ENCODE data around the gene OR11G2. TPM values are rescaled to one million over a fixed set of nuclear protein-coding genes. Genes with fewer than 3 reads are reported as not detected.
"Not testable (repeated sequence)": the region's sequence is repeated elsewhere in the genome, so short reads cannot be mapped to it uniquely, and the experiment has no call there.

OR11G2 gene
- polyA plus RNA-seq, 4 donors, result not detected

DNA sequence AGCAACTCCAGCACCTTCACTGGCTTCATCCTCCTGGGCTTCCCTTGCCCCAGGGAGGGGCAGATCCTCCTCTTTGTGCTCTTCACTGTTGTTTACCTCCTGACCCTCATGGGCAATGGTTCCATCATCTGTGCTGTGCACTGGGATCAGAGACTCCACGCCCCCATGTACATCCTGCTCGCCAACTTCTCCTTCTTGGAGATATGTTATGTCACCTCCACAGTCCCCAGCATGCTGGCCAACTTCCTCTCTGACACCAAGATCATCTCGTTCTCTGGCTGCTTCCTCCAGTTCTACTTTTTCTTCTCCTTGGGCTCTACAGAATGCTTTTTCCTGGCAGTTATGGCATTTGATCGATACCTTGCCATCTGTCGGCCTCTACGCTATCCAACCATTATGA, 6.8 kb downstream of the OR11G2 start:
- WGBS, 3 donors, result 70 to 84% (median 71%) methylated on average over 5 to 6 of the region's 6 CpGs
- FAIRE-seq, result no peak
- no peak overlapping the region for H3K27ac ChIP-seq (ENCODE audit: low read depth in 1 of 3, low read length in 2 of 3)
- H3K4me3 ChIP-seq (ENCODE audit: low read depth in 1 of 3, low read length in 3 of 3), result no peak overlapping the region
- no peaks in the 10 kb centered on the region for H3K27me3 ChIP-seq (ENCODE audit: control insufficient read depth in 3 of 3, insufficient read depth in 3 of 3, low read length in 3 of 3)
- peaks cover 0 to 6% of the 10 kb centered on the region in 2 donors for H3K9me3 ChIP-seq (ENCODE audit: control insufficient read depth in 2 of 2, insufficient read depth in 1 of 2, low read depth in 1 of 2, low read length in 1 of 2)
- H3K36me3 ChIP-seq (ENCODE audit: control insufficient read depth in 3 of 3, insufficient read depth in 2 of 3, low read depth in 1 of 3, low read length in 3 of 3), result no peaks in the 10 kb centered on the region
- no peak for DNase-seq
- no peaks in the 10 kb centered on the region for H3K4me1 ChIP-seq (ENCODE audit: control insufficient read depth in 3 of 3, insufficient read depth in 2 of 3, low read depth in 1 of 3, low read length in 2 of 3)

DNA sequence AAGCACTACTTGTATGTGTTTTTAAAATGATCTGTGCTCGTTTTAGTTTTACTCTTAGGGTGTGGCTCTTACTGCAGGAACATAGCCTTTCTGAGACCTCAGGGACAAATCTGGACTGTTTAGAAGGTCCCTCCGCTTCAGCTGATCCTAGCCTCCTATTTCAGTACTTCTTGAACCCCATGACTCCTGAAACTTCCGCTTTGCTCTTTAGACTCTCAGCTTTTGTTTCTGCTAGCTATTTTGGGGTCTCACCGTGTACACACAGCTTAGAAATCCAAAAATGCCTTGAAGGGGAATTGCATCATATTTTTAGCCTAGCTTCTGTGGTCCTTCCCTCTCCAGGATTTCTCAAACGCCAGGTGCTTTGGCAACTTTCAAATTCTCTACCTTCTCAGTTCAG, 8.3 kb downstream of the OR11G2 start:
- Histone ChIP-seq H3K36me3 (ENCODE audit: control insufficient read depth in 3 of 3, insufficient read depth in 2 of 3, low read depth in 1 of 3, low read length in 3 of 3) (no peaks in the 10 kb centered on the region), H3K27ac (ENCODE audit: low read depth in 1 of 3, low read length in 2 of 3) (no peak overlapping the region), H3K27me3 (ENCODE audit: control insufficient read depth in 3 of 3, insufficient read depth in 3 of 3, low read length in 3 of 3) (no peaks in the 10 kb centered on the region), H3K4me1 (ENCODE audit: control insufficient read depth in 3 of 3, insufficient read depth in 2 of 3, low read depth in 1 of 3, low read length in 2 of 3) (no peaks in the 10 kb centered on the region), H3K4me3 (ENCODE audit: low read depth in 1 of 3, low read length in 3 of 3) (no peak overlapping the region), H3K9me3 (ENCODE audit: control insufficient read depth in 2 of 2, insufficient read depth in 1 of 2, low read depth in 1 of 2, low read length in 1 of 2) (peaks cover 0 to 5% of the 10 kb centered on the region in 2 donors)
- no peak for FAIRE-seq
- 60 to 68% (median 62%) methylated on average over 5 of the region's 5 CpGs for WGBS, 3 donors
- no peak for DNase-seq

DNA sequence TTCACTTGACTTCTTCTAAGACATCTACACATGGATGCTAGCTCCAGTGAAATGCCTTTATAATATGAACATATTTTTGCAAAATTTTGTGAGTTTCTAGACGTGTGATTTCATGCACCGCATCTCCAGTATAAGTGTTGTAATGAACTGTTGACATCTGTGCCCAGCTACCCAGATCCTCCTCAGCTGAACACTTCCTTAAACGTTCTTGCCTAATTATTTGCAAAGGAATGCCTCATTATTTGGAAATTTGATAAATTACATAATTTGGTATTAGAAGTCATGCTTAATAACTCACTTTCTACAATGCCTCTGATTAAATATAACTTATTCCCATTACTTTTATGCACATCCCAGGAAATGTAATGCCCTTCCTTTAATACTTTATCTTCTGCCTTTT, 14.0 kb downstream of the OR11G2 start:
- DNase-seq (no peak), FAIRE-seq (no peak)
- H3K36me3 ChIP-seq (ENCODE audit: control insufficient read depth in 3 of 3, insufficient read depth in 2 of 3, low read depth in 1 of 3, low read length in 3 of 3), result no peaks in the 10 kb centered on the region
- no peaks in the 10 kb centered on the region for H3K27me3 ChIP-seq (ENCODE audit: control insufficient read depth in 3 of 3, insufficient read depth in 3 of 3, low read length in 3 of 3)
- peaks cover 0 to 6% of the 10 kb centered on the region in 2 donors for H3K9me3 ChIP-seq (ENCODE audit: control insufficient read depth in 2 of 2, insufficient read depth in 1 of 2, low read depth in 1 of 2, low read length in 1 of 2)
- WGBS, 3 donors, result 50 to 64% (median 57%) methylated on average over 3 of the region's 3 CpGs
- no peaks in the 10 kb centered on the region for H3K4me1 ChIP-seq (ENCODE audit: control insufficient read depth in 3 of 3, insufficient read depth in 2 of 3, low read depth in 1 of 3, low read length in 2 of 3)
- H3K27ac ChIP-seq (ENCODE audit: low read depth in 1 of 3, low read length in 2 of 3), result no peak overlapping the region
- no peak overlapping the region for H3K4me3 ChIP-seq (ENCODE audit: low read depth in 1 of 3, low read length in 3 of 3)

DNA sequence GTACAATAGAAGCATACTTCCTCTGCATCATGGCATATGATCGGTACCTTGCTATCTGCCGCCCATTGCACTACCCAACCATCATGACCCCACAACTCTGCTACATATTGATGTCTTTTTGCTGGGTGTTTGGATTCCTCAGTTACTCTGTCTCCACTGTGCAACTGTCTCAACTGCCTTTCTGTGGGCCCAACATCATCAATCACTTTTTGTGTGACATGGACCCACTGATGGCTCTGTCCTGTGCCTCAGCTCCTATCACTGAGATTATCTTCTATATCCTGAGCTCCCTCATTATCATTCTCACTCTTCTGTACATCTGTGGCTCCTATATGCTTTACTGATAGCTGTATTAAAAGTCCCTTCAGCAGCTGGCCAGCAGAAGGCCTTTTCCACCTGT, 18.9 kb downstream of the OR11G2 start:
- Histone ChIP-seq H3K36me3 (ENCODE audit: control insufficient read depth in 3 of 3, insufficient read depth in 2 of 3, low read depth in 1 of 3, low read length in 3 of 3) (no peaks in the 10 kb centered on the region), H3K27me3 (ENCODE audit: control insufficient read depth in 3 of 3, insufficient read depth in 3 of 3, low read length in 3 of 3) (no peaks in the 10 kb centered on the region), H3K27ac (ENCODE audit: low read depth in 1 of 3, low read length in 2 of 3) (no peak overlapping the region), H3K9me3 (ENCODE audit: control insufficient read depth in 2 of 2, insufficient read depth in 1 of 2, low read depth in 1 of 2, low read length in 1 of 2) (peaks cover 0 to 5% of the 10 kb centered on the region in 2 donors), H3K4me1 (ENCODE audit: control insufficient read depth in 3 of 3, insufficient read depth in 2 of 3, low read depth in 1 of 3, low read length in 2 of 3) (no peaks in the 10 kb centered on the region), H3K4me3 (ENCODE audit: low read depth in 1 of 3, low read length in 3 of 3) (no peak overlapping the region)
- 69 to 95% (median 91%) methylated on average over 2 of the region's 2 CpGs for WGBS, 3 donors
- no peak for FAIRE-seq
- no peak for DNase-seq

- FAIRE-seq; H3K4me3 ChIP-seq (ENCODE audit: low read depth in 1 of 3, low read length in 3 of 3); H3K27me3 ChIP-seq (ENCODE audit: control insufficient read depth in 3 of 3, insufficient read depth in 3 of 3, low read length in 3 of 3); H3K9me3 ChIP-seq (ENCODE audit: control insufficient read depth in 2 of 2, insufficient read depth in 1 of 2, low read depth in 1 of 2, low read length in 1 of 2); H3K27ac ChIP-seq (ENCODE audit: low read depth in 1 of 3, low read length in 2 of 3); H3K4me1 ChIP-seq (ENCODE audit: control insufficient read depth in 3 of 3, insufficient read depth in 2 of 3, low read depth in 1 of 3, low read length in 2 of 3); H3K36me3 ChIP-seq (ENCODE audit: control insufficient read depth in 3 of 3, insufficient read depth in 2 of 3, low read depth in 1 of 3, low read length in 3 of 3); DNase-seq: not testable (repeated sequence)
- 76 to 100% (median 95%) methylated on average over 4 to 22 of the region's 28 CpGs for WGBS, 3 donors
Measured at GRCh38 chr14:20212406-20212805, 21.7 kb downstream of the OR11G2 start.

- no peaks in the 10 kb centered on the region for H3K4me1 ChIP-seq (ENCODE audit: control insufficient read depth in 3 of 3, insufficient read depth in 2 of 3, low read depth in 1 of 3, low read length in 2 of 3)
- H3K9me3 ChIP-seq (ENCODE audit: control insufficient read depth in 2 of 2, insufficient read depth in 1 of 2, low read depth in 1 of 2, low read length in 1 of 2), result peaks cover 0 to 6% of the 10 kb centered on the region in 2 donors
- no peaks in the 10 kb centered on the region for H3K36me3 ChIP-seq (ENCODE audit: control insufficient read depth in 3 of 3, insufficient read depth in 2 of 3, low read depth in 1 of 3, low read length in 3 of 3)
- FAIRE-seq (no peak), DNase-seq (no peak)
- H3K27me3 ChIP-seq (ENCODE audit: control insufficient read depth in 3 of 3, insufficient read depth in 3 of 3, low read length in 3 of 3), result no peaks in the 10 kb centered on the region
- no peak overlapping the region for H3K4me3 ChIP-seq (ENCODE audit: low read depth in 1 of 3, low read length in 3 of 3)
- WGBS, 3 donors, result 52 to 87% (median 62%) methylated on average over 2 of the region's 2 CpGs
- H3K27ac ChIP-seq (ENCODE audit: low read depth in 1 of 3, low read length in 2 of 3), result no peak overlapping the region
Measured at GRCh38 chr14:20215196-20215595, 24.5 kb downstream of the OR11G2 start.

DNA sequence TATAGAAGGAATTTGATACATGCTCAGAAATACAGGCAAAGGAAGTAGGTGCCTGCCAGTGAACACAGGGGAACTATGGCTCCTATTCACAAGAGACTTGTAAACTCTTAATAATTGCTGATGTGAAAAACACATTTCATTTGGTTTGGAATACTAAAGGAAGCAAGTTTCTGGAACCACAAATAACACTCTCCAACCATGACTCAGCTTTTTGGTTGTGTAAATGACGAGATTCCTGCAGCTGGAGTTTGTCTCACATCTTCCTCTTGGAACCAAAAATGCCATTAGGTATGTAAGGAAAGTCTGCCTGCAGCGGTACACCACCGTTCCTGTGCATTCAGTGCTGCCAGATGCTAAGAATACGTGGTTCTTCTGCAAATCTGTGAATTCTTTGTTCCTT, 28.3 kb downstream of the OR11G2 start:
- DNase-seq, result no peak
- Histone ChIP-seq H3K27ac (ENCODE audit: low read depth in 1 of 3, low read length in 2 of 3) (no peak overlapping the region), H3K36me3 (ENCODE audit: control insufficient read depth in 3 of 3, insufficient read depth in 2 of 3, low read depth in 1 of 3, low read length in 3 of 3) (no peaks in the 10 kb centered on the region), H3K9me3 (ENCODE audit: control insufficient read depth in 2 of 2, insufficient read depth in 1 of 2, low read depth in 1 of 2, low read length in 1 of 2) (peaks cover 0 to 8% of the 10 kb centered on the region in 2 donors), H3K4me1 (ENCODE audit: control insufficient read depth in 3 of 3, insufficient read depth in 2 of 3, low read depth in 1 of 3, low read length in 2 of 3) (no peaks in the 10 kb centered on the region), H3K4me3 (ENCODE audit: low read depth in 1 of 3, low read length in 3 of 3) (no peak overlapping the region), H3K27me3 (ENCODE audit: control insufficient read depth in 3 of 3, insufficient read depth in 3 of 3, low read length in 3 of 3) (no peaks in the 10 kb centered on the region)
- FAIRE-seq, result no peak
- WGBS, 3 donors, result 44 to 46% (median 45%) methylated on average over 4 of the region's 4 CpGs

GRCh38 chr14:20223410-20223809, 32.7 kb downstream of the OR11G2 start, which contains the start of gene OR11H6:
OR11H6 (plus strand) TSS chr14:20223710; CDS start chr14:20223710, 0 bp downstream.
- Histone ChIP-seq H3K4me3 (ENCODE audit: low read depth in 1 of 3, low read length in 3 of 3) (no peak within 1 kb of the TSS), H3K9me3 (ENCODE audit: control insufficient read depth in 2 of 2, insufficient read depth in 1 of 2, low read depth in 1 of 2, low read length in 1 of 2) (peaks cover 0 to 6% of the 10 kb centered on the region in 2 donors), H3K4me1 (ENCODE audit: control insufficient read depth in 3 of 3, insufficient read depth in 2 of 3, low read depth in 1 of 3, low read length in 2 of 3) (no peaks in the 10 kb centered on the region), H3K36me3 (ENCODE audit: control insufficient read depth in 3 of 3, insufficient read depth in 2 of 3, low read depth in 1 of 3, low read length in 3 of 3) (no peaks in the 10 kb centered on the region), H3K27ac (ENCODE audit: low read depth in 1 of 3, low read length in 2 of 3) (no peak within 1 kb of the TSS), H3K27me3 (ENCODE audit: control insufficient read depth in 3 of 3, insufficient read depth in 3 of 3, low read length in 3 of 3) (peaks cover 0 to 2% (median 0%) of the 10 kb centered on the region in 3 donors)
- 26 to 37% (median 36%) methylated on average over 2 of the region's 2 CpGs for WGBS, 3 donors
- FAIRE-seq (no peak), DNase-seq (no peak)

DNA sequence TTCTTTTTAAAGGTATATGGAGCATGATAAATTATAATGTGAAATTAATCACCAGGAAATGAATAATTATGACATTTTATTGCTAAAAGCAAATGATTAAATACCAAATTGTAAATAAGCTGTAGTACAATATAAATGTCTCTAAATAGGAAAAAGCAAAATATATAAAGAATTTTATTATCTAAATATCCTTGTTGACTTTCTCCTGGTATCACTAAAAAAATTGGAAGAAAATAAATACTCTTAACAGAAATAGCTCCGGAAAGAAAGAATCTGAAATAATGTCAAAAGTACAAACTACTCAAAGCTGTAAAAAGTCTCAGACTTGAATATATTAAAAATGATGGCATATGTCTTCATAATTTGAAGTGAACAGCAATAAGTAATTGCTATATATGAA, 38.0 kb downstream of the OR11G2 start, which contains the start of gene OR11H7:
TSS of gene OR11H7 (plus strand) at position 301 of the 400 bp plus-strand sequence.
- peaks cover 0 to 13% of the 10 kb centered on the region in 2 donors for H3K9me3 ChIP-seq (ENCODE audit: control insufficient read depth in 2 of 2, insufficient read depth in 1 of 2, low read depth in 1 of 2, low read length in 1 of 2)
- DNase-seq (no peak), FAIRE-seq (peak; percentile 57)
- no peaks in the 10 kb centered on the region for H3K36me3 ChIP-seq (ENCODE audit: control insufficient read depth in 3 of 3, insufficient read depth in 2 of 3, low read depth in 1 of 3, low read length in 3 of 3)
- 56 to 81% (median 64%) methylated on average over 1 of the region's 1 CpG for whole genome bisulfite sequencing, 3 donors
- H3K4me3 ChIP-seq (ENCODE audit: low read depth in 1 of 3, low read length in 3 of 3), result no peak within 1 kb of the TSS
- no peak within 1 kb of the TSS for H3K27ac ChIP-seq (ENCODE audit: low read depth in 1 of 3, low read length in 2 of 3)
- H3K4me1 ChIP-seq (ENCODE audit: control insufficient read depth in 3 of 3, insufficient read depth in 2 of 3, low read depth in 1 of 3, low read length in 2 of 3), result no peaks in the 10 kb centered on the region
- peaks cover 0 to 2% (median 0%) of the 10 kb centered on the region in 3 donors for H3K27me3 ChIP-seq (ENCODE audit: control insufficient read depth in 3 of 3, insufficient read depth in 3 of 3, low read length in 3 of 3)
